Smooth muscle cell (in vitro differentiated cells): ENCODE results near the gene STARD10. TPM values are rescaled to one million over a fixed set of nuclear protein-coding genes. Genes with fewer than 3 reads are reported as not detected.

Experiments used
- DNase-seq: peaks from one replicate; lab custom pipeline; 2025; ENCODE audit not compliant: unreplicated experiment; lab: John Stamatoyannopoulos, UW
- H2AFZ ChIP-seq: fragments of 200-600 bp; sonication (generic); 2 replicates; pipeline ENCODE4 v1.6.0; 2016; ENCODE audit warnings: antibody characterized with exemption, low read depth, mild to moderate bottlenecking
- H3F3A ChIP-seq: fragments of 200-600 bp; sonication (generic); 2 replicates; pipeline ENCODE4 v1.6.0; 2017; ENCODE audit warnings: antibody characterized with exemption, low read depth
- H3K27ac ChIP-seq: fragments of 200-600 bp; sonication (generic); 2 replicates; pipeline ENCODE4 v1.5.1; 2016; ENCODE audit warnings: low read depth, mild to moderate bottlenecking
- H3K27me3 ChIP-seq: fragments of 200-600 bp; sonication (generic); 2 replicates; pipeline ENCODE4 v1.6.1; 2016; ENCODE audit warnings: low read depth, mild to moderate bottlenecking
- H3K36me3 ChIP-seq: fragments of 200-600 bp; sonication (generic); 2 replicates; pipeline ENCODE4 v1.5.1; 2016; ENCODE audit warnings: low read depth
- H3K4me1 ChIP-seq: fragments of 200-600 bp; sonication (generic); 2 replicates; pipeline ENCODE4 v1.5.1; 2016; ENCODE audit warnings: low read depth
- H3K4me2 ChIP-seq: fragments of 200-600 bp; sonication (generic); 2 replicates; pipeline ENCODE4 v1.6.0; 2016; ENCODE audit warnings: mild to moderate bottlenecking
- H3K4me3 ChIP-seq: fragments of 200-600 bp; sonication (generic); 2 replicates; pipeline ENCODE4 v1.5.1; 2016; ENCODE audit warnings: mild to moderate bottlenecking
- H3K79me2 ChIP-seq: fragments of 200-600 bp; sonication (generic); 2 replicates; pipeline ENCODE4 v1.6.0; 2016; ENCODE audit warnings: low read depth, mild to moderate bottlenecking
- H3K9ac ChIP-seq: fragments of 200-600 bp; sonication (generic); 2 replicates; pipeline ENCODE4 v1.6.0; 2016; ENCODE audit warnings: low read depth
- H3K9me3 ChIP-seq: fragments of 200-600 bp; sonication (generic); replicated peaks from 2 replicates; pipeline ENCODE4 v1.5.1; 2016; ENCODE audit warnings: low read depth
- H4K20me1 ChIP-seq: fragments of 200-600 bp; sonication (generic); 2 replicates; pipeline ENCODE4 v1.6.0; 2016; ENCODE audit warnings: low read depth
- CTCF ChIP-seq: fragments of 200-600 bp; sonication (generic); IDR thresholded peaks from 2 replicates; pipeline ENCODE4 v1.5.1; 2017; ENCODE audit warnings: borderline replicate concordance, mild to moderate bottlenecking, antibody characterized with exemption; ENCODE audit not compliant: insufficient read depth, poor library complexity, severe bottlenecking
- WGBS: methylation state at CpG from one replicate; pipeline ENCODE4 v1.1.7; 2016; ENCODE audit warnings: low lambda C conversion rate; 5-methylcytosine and 5-hydroxymethylcytosine counted together
- polyA plus RNA-seq: library from polyadenylated mRNA; unstranded; fragments of >200 nt; fragmentation: Nextera tagmentation; extraction: Ambion mirVana; gene quantifications from 2 replicates; pipeline ENCODE4 v1.2.1, GENCODE V29; 2016
- total RNA-seq: library from RNA; depleted of rRNA; stranded (reverse); fragments of >200 nt; gene quantifications from 2 replicates; pipeline ENCODE4 v1.2.3, GENCODE V29; 2014

The STARD10 gene
- total and polyA plus RNA-seq, 2 experiments from 2014 or later, result 87.7 to 130 TPM

GRCh38 chr11:72763823-72764222 lies 30.0 kb downstream of the STARD10 start:
- Histone ChIP-seq H3K36me3 (no peaks in the 10 kb centered on the region), H3K4me2 (no peak overlapping the region), H3K9me3 (no peaks in the 10 kb centered on the region), H3K4me1 (no peaks in the 10 kb centered on the region), H3K27ac (peak overlapping the region; percentile 0), H2AFZ (no peak overlapping the region), H4K20me1 (peaks cover 25% of the 10 kb centered on the region), H3F3A (no peaks in the 10 kb centered on the region), H3K79me2 (peaks cover 12% of the 10 kb centered on the region), H3K27me3 (no peaks in the 10 kb centered on the region), H3K9ac (no peak overlapping the region), H3K4me3 (no peak overlapping the region)
- 94% methylated on average over 4 of the region's 4 CpGs for WGBS
- no peak for TF ChIP-seq CTCF
- DNase-seq, result no peak

- H3K9me3 ChIP-seq, result no peaks in the 10 kb centered on the region
- H3K9ac ChIP-seq, result no peak overlapping the region
- H3K4me2 ChIP-seq, result no peak overlapping the region
- no peaks in the 10 kb centered on the region for H3K4me1 ChIP-seq
- H4K20me1 ChIP-seq, result peaks cover 19% of the 10 kb centered on the region
- no peak overlapping the region for H3K4me3 ChIP-seq
- H3K27me3 ChIP-seq, result no peaks in the 10 kb centered on the region
- H3F3A ChIP-seq, result no peaks in the 10 kb centered on the region
- no peaks in the 10 kb centered on the region for H3K36me3 ChIP-seq
- H3K79me2 ChIP-seq, result peaks cover 7% of the 10 kb centered on the region
- no peak overlapping the region for H3K27ac ChIP-seq
- no peak overlapping the region for H2AFZ ChIP-seq
- no peak for DNase-seq
- 92% methylated on average over 5 of the region's 5 CpGs for WGBS
- no peak for TF ChIP-seq CTCF
These were observed 31.1 kb downstream of the STARD10 start for GRCh38 chr11:72762641-72763304.

- Histone ChIP-seq H3K4me3 (no peak overlapping the region), H3K27ac (peak overlapping the region; percentile 85), H3K79me2 (peaks cover 4% of the 10 kb centered on the region), H3K4me1 (no peaks in the 10 kb centered on the region), H3K27me3 (no peaks in the 10 kb centered on the region), H3K4me2 (no peak overlapping the region), H3F3A (no peaks in the 10 kb centered on the region), H3K9me3 (no peaks in the 10 kb centered on the region), H3K36me3 (no peaks in the 10 kb centered on the region), H2AFZ (no peak overlapping the region), H3K9ac (peak overlapping the region; percentile 44), H4K20me1 (peaks cover 4% of the 10 kb centered on the region)
- DNase-seq, result no peak
- TF ChIP-seq CTCF, result no peak
- WGBS, result 67% methylated on average over 8 of the region's 8 CpGs
These were observed 33.1 kb downstream of the STARD10 start for GRCh38 chr11:72760539-72761405.
